IMR-90 (cell line): ENCODE data around the gene CTNNBIP1. TPM values are rescaled to one million over a fixed set of nuclear protein-coding genes. Genes with fewer than 3 reads are reported as not detected.

ENCODE experiments used
- ATAC-seq: fragments of 200-7000 bp; cut with Tn5 transposase; 2 replicates; pipeline ENCODE4 v1.9.1; 2020; ENCODE audit warnings: low read depth, mild to moderate bottlenecking, moderate library complexity
- BruUV-seq: library from RNA; stranded (reverse); fragments of 400-500 nt; replicated peaks from 2 replicates; lab custom pipeline; 2021; lab: Mats Ljungman, UMichigan
- CTCF ChIA-PET: fragments of 300-600 bp; formaldehyde crosslinking; extraction: SDS; loops from one replicate; lab custom pipeline; 2021; ENCODE audit warnings: antibody characterized with exemption; lab: Yijun Ruan, JAX
- POLR2A ChIA-PET: fragments of 300-600 bp; sonication (Branson Sonifier 250); formaldehyde crosslinking; loops from one replicate; lab custom pipeline; 2022; ENCODE audit warnings: antibody characterized with exemption; ENCODE audit not compliant: unreplicated experiment; lab: Charles Lee
- DNase-seq: peaks from one replicate; pipeline ENCODE4 v3.0.0; 2013
- H2AFZ ChIP-seq: replicated peaks from 2 replicates; pipeline ENCODE3; 2013; ENCODE audit warnings: low read length, mild to moderate bottlenecking; ENCODE audit not compliant: poor library complexity
- H2AK5ac ChIP-seq: 2 replicates; pipeline ENCODE4 v1.6.1; 2013; ENCODE audit warnings: low read depth, low read length, inconsistent platforms
- H2AK9ac ChIP-seq: replicated peaks from 2 replicates; pipeline ENCODE3; 2013; ENCODE audit warnings: mild to moderate bottlenecking, low read depth, low read length, moderate library complexity; ENCODE audit not compliant: poor library complexity
- H2BK120ac ChIP-seq: 2 replicates; pipeline ENCODE4 v1.6.1; 2013; ENCODE audit warnings: low read depth, low read length, inconsistent platforms
- H2BK15ac ChIP-seq: 3 replicates; pipeline ENCODE4 v1.6.1; 2013; ENCODE audit warnings: low read depth, low read length, inconsistent platforms
- H2BK20ac ChIP-seq: 2 replicates; pipeline ENCODE4 v1.6.1; 2013; ENCODE audit warnings: low read depth, mild to moderate bottlenecking, inconsistent platforms, low read length, moderate library complexity
- H2BK5ac ChIP-seq: 2 replicates; pipeline ENCODE4 v1.6.1; 2013; ENCODE audit warnings: mild to moderate bottlenecking, low read depth, low read length, inconsistent platforms; ENCODE audit not compliant: poor library complexity, severe bottlenecking
- H3K14ac ChIP-seq: replicated peaks from 2 replicates; pipeline ENCODE4 v1.6.1; 2013; ENCODE audit warnings: low read depth, low read length, inconsistent platforms
- H3K18ac ChIP-seq: 2 replicates; pipeline ENCODE4 v1.6.1; 2013; ENCODE audit warnings: low read depth, low read length, control low read depth
- H3K23ac ChIP-seq: 2 replicates; pipeline ENCODE4 v1.6.1; 2013; ENCODE audit warnings: low read depth, low read length, inconsistent platforms
- H3K27ac ChIP-seq: 2 replicates; pipeline ENCODE4 v1.5.1; 2013; ENCODE audit warnings: mild to moderate bottlenecking, control low read depth, low read length; ENCODE audit not compliant: insufficient read depth
- H3K27me3 ChIP-seq: 2 replicates; pipeline ENCODE4 v1.6.1; 2013; ENCODE audit warnings: low read length; ENCODE audit not compliant: control insufficient read depth, insufficient read depth
- H3K36me3 ChIP-seq: 2 replicates; pipeline ENCODE4 v1.6.1; 2013; ENCODE audit warnings: low read length, mixed read lengths; ENCODE audit not compliant: control insufficient read depth, insufficient read depth
- H3K4ac ChIP-seq: 2 replicates; pipeline ENCODE4 v1.6.1; 2013; ENCODE audit warnings: low read depth, low read length, inconsistent platforms
- H3K4me1 ChIP-seq: 2 replicates; pipeline ENCODE4 v1.6.1; 2013; ENCODE audit warnings: low read length, mixed read lengths; ENCODE audit not compliant: control insufficient read depth, insufficient read depth
- H3K4me2 ChIP-seq: 2 replicates; pipeline ENCODE4 v1.6.1; 2013; ENCODE audit warnings: low read depth, mild to moderate bottlenecking, control low read depth, low read length, moderate library complexity
- H3K4me3 ChIP-seq: 2 replicates; pipeline ENCODE4 v1.5.1; 2013; ENCODE audit warnings: low read depth, mild to moderate bottlenecking, control low read depth, low read length, moderate library complexity; ENCODE audit not compliant: insufficient read depth
- H3K56ac ChIP-seq: 2 replicates; pipeline ENCODE4 v1.6.1; 2013; ENCODE audit warnings: low read length, inconsistent platforms; ENCODE audit not compliant: insufficient read depth; ENCODE audit errors: extremely low read depth
- H3K79me1 ChIP-seq, 2 experiments: 2 replicates each; pipeline ENCODE4 v1.6.1; 2013; ENCODE audit warnings: low read length in 2 of 2, inconsistent platforms in 1 of 2, low read depth in 1 of 2
- H3K9ac ChIP-seq: 2 replicates; pipeline ENCODE4 v1.6.1; 2013; ENCODE audit warnings: low read depth, low read length, control low read depth
- H3K9me1 ChIP-seq: 2 replicates; pipeline ENCODE4 v1.6.1; 2013; ENCODE audit warnings: low read length, inconsistent platforms; ENCODE audit not compliant: insufficient read depth
- H3K9me3 ChIP-seq: 2 replicates; pipeline ENCODE4 v1.6.1; 2013; ENCODE audit warnings: low read length; ENCODE audit not compliant: control insufficient read depth, insufficient read depth
- H4K20me1 ChIP-seq: 2 replicates; pipeline ENCODE4 v1.6.1; 2013; ENCODE audit warnings: low read length, inconsistent platforms; ENCODE audit not compliant: insufficient read depth
- H4K5ac ChIP-seq: 2 replicates; pipeline ENCODE4 v1.6.1; 2013; ENCODE audit warnings: mild to moderate bottlenecking, low read depth, low read length, control low read depth
- H4K8ac ChIP-seq, 2 experiments: 2 replicates each; pipeline ENCODE4 v1.6.1; 2013; ENCODE audit warnings: low read depth in 2 of 2, low read length in 2 of 2, control low read depth in 1 of 2, inconsistent platforms in 1 of 2
- H4K91ac ChIP-seq: 2 replicates; pipeline ENCODE4 v1.6.1; 2013; ENCODE audit warnings: low read depth, low read length, inconsistent platforms; ENCODE audit not compliant: insufficient read depth
- CTCF ChIP-seq: conservative IDR thresholded peaks from 2 replicates; pipeline ENCODE4 v1.5.1; 2012; ENCODE audit warnings: mild to moderate bottlenecking, low read depth, low read length, improper control_type of control experiment
- WGBS, 2 experiments: methylation state at CpG; one replicate each; pipeline versions ENCODE4 v1.1.5 to v1.1.7; 2013; ENCODE audit warnings: missing lambda C conversion rate in 2 of 2; ENCODE audit not compliant: insufficient read length in 1 of 2; ENCODE audit errors: extremely low coverage in 2 of 2; 5-methylcytosine and 5-hydroxymethylcytosine counted together
- dilution Hi-C: fragments of 300-500 bp; cut with HindIII; formaldehyde crosslinking; loops from one replicate; pipeline ENCODE4 v1.14.3; 2018; ENCODE audit warnings: low sequenced_read_pairs; ENCODE audit not compliant: unreplicated experiment
- in situ Hi-C: fragments of 300-500 bp; cut with MboI; formaldehyde crosslinking; loops from 3 replicates; pipeline ENCODE4 v1.14.3; 2019; ENCODE audit warnings: low sequenced_read_pairs, inconsistent platforms, mixed read lengths
- intact Hi-C: fragments of 100-400 bp; cut with micrococcal nuclease; formaldehyde crosslinking; loops from 2 replicates; pipeline ENCODE4 v1.10.0; 2022
- polyA plus RNA-seq, 3 experiments: library from polyadenylated mRNA; depleted of rRNA; stranded (reverse); fragments of >200 nt; gene quantifications; 2 replicates each; pipeline ENCODE4 v1.2.3, GENCODE V29; 2012; ENCODE audit warnings: low replicate concordance in 1 of 3
- total RNA-seq: library from RNA; depleted of rRNA; stranded (reverse); fragments of >200 nt; gene quantifications from 2 replicates; pipeline ENCODE4 v1.2.3, GENCODE V29; 2012

Gene CTNNBIP1
- total and polyA plus RNA-seq, 2 of the 4 experiments (the other 2 are of a cell fraction), result 24.7 to 28.5 TPM

GRCh38 chr1:9817734-9818133 is 92.3 kb downstream of the CTNNBIP1 start:
- no peak for TF ChIP-seq CTCF
- Histone ChIP-seq H3K4ac (no peak overlapping the region), H3K14ac (no peak overlapping the region), H3K56ac (no peak overlapping the region), H2BK20ac (no peak overlapping the region), H3K18ac (no peak overlapping the region), H3K4me1 (peaks cover 4% of the 10 kb centered on the region; the same call in 1 of the 2 replicates), H4K8ac (no peak overlapping the region), H3K79me1 (peaks cover 27 to 66% of the 10 kb centered on the region in 2 experiments), H3K4me2 (no peak overlapping the region), H2BK120ac (no peak overlapping the region), H4K20me1 (peaks cover 63% of the 10 kb centered on the region), H3K9me1 (peaks cover 12% of the 10 kb centered on the region), H2BK5ac (no peak overlapping the region), H3K27ac (no peak overlapping the region), H3K27me3 (no peaks in the 10 kb centered on the region), H3K36me3 (no peaks in the 10 kb centered on the region), H4K5ac (no peak overlapping the region), H2BK15ac (no peak overlapping the region), H2AK5ac (no peak overlapping the region), H3K23ac (no peak overlapping the region), H3K9me3 (no peaks in the 10 kb centered on the region), H4K91ac (no peak overlapping the region), H2AK9ac (no peak overlapping the region), H3K9ac (no peak overlapping the region), H3K4me3 (no peak overlapping the region), H2AFZ (no peak overlapping the region)
- ChIA-PET CTCF (interaction anchor here (0.6 kb wide), 1 partner anchor 11 kb away, joined by 3 read pairs; no protein-coding TSS in a partner anchor), POLR2A (no interaction called here)
- 80% methylated on average over 1 of the region's 4 CpGs; no CpG with 5 or more reads in 1 of the 2 experiments for WGBS, 2 experiments
- no peak for ATAC-seq
- intact Hi-C loops (no loop called here), in situ Hi-C loops (no loop called here), dilution Hi-C loops (no loop called here)
- BruUV-seq, result no TSS peak
- DNase-seq, result no peak
